Body of pancreas (tissue), 4 donors: ENCODE measurements around the gene RYR3. TPM values are rescaled to one million over a fixed set of nuclear protein-coding genes. Genes with fewer than 3 reads are reported as not detected.

Experiments
- ATAC-seq: fragments of 150-250 bp; one replicate; pipeline ENCODE4 v1.9.1; 2016
- DNase-seq, 4 donors: peaks; one replicate each; pipeline ENCODE4 v3.0.0-alpha.2; 2019
- H3K27ac ChIP-seq, 4 donors: fragments of 200-600 bp; sonication (generic); 1 replicate in 3 of 4; 2 replicates in 1 of 4; pipeline versions ENCODE4 v1.5.1 to v1.6.1; 2016 to 2019; ENCODE audit warnings: mild to moderate bottlenecking in 1 of 4, mixed read lengths in 1 of 4, moderate library complexity in 1 of 4
- H3K27me3 ChIP-seq, 2 donors: fragments of 200-600 bp; sonication (generic); one replicate each; pipeline ENCODE4 v1.6.0; 2016; ENCODE audit warnings: mild to moderate bottlenecking in 1 of 2
- H3K36me3 ChIP-seq, 2 donors: fragments of 200-600 bp; sonication (generic); replicated peaks in 1 of 2; 2 replicates each; pipeline ENCODE4 v1.5.1; 2016; ENCODE audit warnings: low read depth in 2 of 2; ENCODE audit not compliant: insufficient read depth in 1 of 2
- H3K4me1 ChIP-seq: fragments of 200-600 bp; sonication (generic); one replicate; pipeline ENCODE4 v1.6.0; 2016
- H3K4me3 ChIP-seq, 2 donors: fragments of 200-600 bp; sonication (generic); 1 replicate in 1 of 2; 2 replicates in 1 of 2; pipeline ENCODE4 v1.5.1; 2016 to 2019
- H3K9me3 ChIP-seq, 3 donors: fragments of 200-600 bp; sonication (generic); 1 replicate in 2 of 3; 2 replicates in 1 of 3; pipeline ENCODE4 v1.5.1; 2016
- CTCF ChIP-seq, 7 experiments: fragments of 450-650 bp in 4 of 7; fragments of 200-600 bp in 3 of 7; sonication (generic) in 3 of 7; IDR thresholded peaks; one replicate each; pipeline ENCODE4 v1.5.1; 2016 to 2019; ENCODE audit warnings: antibody characterized with exemption in 7 of 7
- POLR2A ChIP-seq, 3 donors: fragments of 450-650 bp; IDR thresholded peaks; one replicate each; pipeline ENCODE4 v1.6.1; 2016; ENCODE audit warnings: antibody characterized with exemption in 3 of 3, mild to moderate bottlenecking in 2 of 3
- WGBS, 2 donors: methylation state at CpG; one replicate each; pipeline ENCODE4 v1.1.5; 2017; 5-methylcytosine and 5-hydroxymethylcytosine counted together
- intact Hi-C: fragments of 100-400 bp; cut with DNase I; formaldehyde crosslinking; loops from one replicate; pipeline ENCODE4 v1.15.1; 2023
- total RNA-seq, 2 donors: library from RNA; depleted of rRNA; stranded (reverse); fragments of >200 nt; gene quantifications; one replicate each; pipeline ENCODE4 v1.1.0, GENCODE V29; 2016

RYR3 gene
- total RNA-seq, 2 donors from 2014 or later = 0.26 to 0.66 TPM

GRCh38 chr15:33639978-33640377, 329.2 kb downstream of the RYR3 start:
- no peaks in the 10 kb centered on the region for H3K27me3 ChIP-seq
- H3K4me1 ChIP-seq = no peaks in the 10 kb centered on the region
- intact Hi-C loops = no loop called here
- no peaks in the 10 kb centered on the region for H3K36me3 ChIP-seq
- DNase-seq (peak in 1 of 4 donors; percentile 22), ATAC-seq (no peak)
- H3K4me3 ChIP-seq = no peak overlapping the region
- no peaks in the 10 kb centered on the region for H3K9me3 ChIP-seq
- H3K27ac ChIP-seq = no peak overlapping the region
- TF ChIP-seq POLR2A (IDR thresholded peaks at IDR 0.05) (no peak), CTCF (IDR thresholded peaks at IDR 0.05) (no peak)
- 16 to 23% methylated on average over 6 of the region's 6 CpGs for WGBS, 2 donors

- ATAC-seq = no peak
- intact Hi-C loops = no loop called here
- WGBS, 2 donors = 61 to 68% methylated on average over 4 of the region's 4 CpGs
- TF ChIP-seq POLR2A (IDR thresholded peaks at IDR 0.05) (no peak), CTCF (IDR thresholded peaks at IDR 0.05) (no peak)
- no peak overlapping the region for H3K27ac ChIP-seq
- no peak for DNase-seq
- H3K27me3 ChIP-seq = no peaks in the 10 kb centered on the region
- no peaks in the 10 kb centered on the region for H3K9me3 ChIP-seq
- no peaks in the 10 kb centered on the region for H3K36me3 ChIP-seq
- no peak overlapping the region for H3K4me3 ChIP-seq
- no peaks in the 10 kb centered on the region for H3K4me1 ChIP-seq
These were observed 330.3 kb downstream of the RYR3 start for GRCh38 chr15:33641069-33641468.

- no peaks in the 10 kb centered on the region for H3K4me1 ChIP-seq
- H3K27me3 ChIP-seq = no peaks in the 10 kb centered on the region
- intact Hi-C loops = no loop called here
- no peak for TF ChIP-seq POLR2A (IDR thresholded peaks at IDR 0.05)
- no peak for TF ChIP-seq CTCF (IDR thresholded peaks at IDR 0.05)
- no peak for ATAC-seq
- no peaks in the 10 kb centered on the region for H3K9me3 ChIP-seq
- no peak overlapping the region for H3K4me3 ChIP-seq
- WGBS, 2 donors = 73 to 74% methylated on average over 8 to 9 of the region's 9 CpGs
- no peaks in the 10 kb centered on the region for H3K36me3 ChIP-seq
- no peak for DNase-seq
- no peak overlapping the region for H3K27ac ChIP-seq
These were observed 333.5 kb downstream of the RYR3 start for GRCh38 chr15:33644304-33644703.

- TF ChIP-seq CTCF (IDR thresholded peaks at IDR 0.05) (no peak), POLR2A (IDR thresholded peaks at IDR 0.05) (no peak)
- no peak for ATAC-seq
- no peak for DNase-seq
- no peak overlapping the region for H3K4me3 ChIP-seq
- H3K4me1 ChIP-seq = no peaks in the 10 kb centered on the region
- H3K27ac ChIP-seq = no peak overlapping the region
- no peaks in the 10 kb centered on the region for H3K36me3 ChIP-seq
- no peaks in the 10 kb centered on the region for H3K27me3 ChIP-seq
- intact Hi-C loops = no loop called here
- no peaks in the 10 kb centered on the region for H3K9me3 ChIP-seq
- WGBS, 2 donors = 13 to 24% methylated on average over 1 of the region's 1 CpG
These were observed 336.0 kb downstream of the RYR3 start for GRCh38 chr15:33646744-33647143.

- 66 to 73% methylated on average over 8 to 9 of the region's 9 CpGs for WGBS, 2 donors
These were observed 338.6 kb downstream of the RYR3 start for GRCh38 chr15:33649217-33649933.

More at GRCh38 chr15:33649217-33649933, 338.6 kb downstream of the RYR3 start:
- intact Hi-C loops = no loop called here
- Histone ChIP-seq H3K27ac (no peak overlapping the region), H3K36me3 (no peaks in the 10 kb centered on the region), H3K4me3 (no peak overlapping the region), H3K9me3 (no peaks in the 10 kb centered on the region), H3K27me3 (no peaks in the 10 kb centered on the region), H3K4me1 (no peaks in the 10 kb centered on the region)
- no peak for DNase-seq
- no peak for ATAC-seq
- TF ChIP-seq CTCF (IDR thresholded peaks at IDR 0.05) (no peak), POLR2A (IDR thresholded peaks at IDR 0.05) (no peak)
